Endothelial cell of umbilical vein (primary cell): ENCODE measurements around the gene ELMOD3. TPM values are rescaled to one million over a fixed set of nuclear protein-coding genes. Genes with fewer than 3 reads are reported as not detected.

ENCODE experiments used
- BruUV-seq: library from RNA; stranded (reverse); fragments of 400-500 nt; replicated peaks from 2 replicates; lab custom pipeline; 2021; lab: Mats Ljungman, UMichigan
- CTCF ChIA-PET: fragments of 300-600, 350-600 bp; sonication (Branson Sonifier 250); formaldehyde crosslinking; loops from one replicate; lab custom pipeline; 2021; ENCODE audit warnings: antibody characterized with exemption, inconsistent platforms; lab: Charles Lee
- POLR2A ChIA-PET: fragments of 300-600, 350-600 bp; sonication (Branson Sonifier 250); formaldehyde crosslinking; loops from one replicate; lab custom pipeline; 2021; ENCODE audit warnings: antibody characterized with exemption, inconsistent platforms; lab: Charles Lee
- DNase-seq: peaks from one replicate; pipeline ENCODE4 v3.0.0-alpha.2; 2011; ENCODE audit warnings: low read depth, low spot score
- FAIRE-seq: peaks from 2 replicates; lab custom pipeline; 2011; peaks lifted over from hg19 to GRCh38; lab: Jason Lieb, UNC
- H2AFZ ChIP-seq: 2 replicates; pipeline ENCODE4 v1.6.0; 2012; ENCODE audit warnings: low read depth, low read length, control low read depth, inconsistent platforms
- H3K27ac ChIP-seq: 2 replicates; pipeline ENCODE4 v1.5.1; 2011; ENCODE audit warnings: low read depth, mild to moderate bottlenecking, control low read depth, low read length, moderate library complexity; ENCODE audit not compliant: insufficient read depth
- H3K27me3 ChIP-seq, 2 experiments: 2 replicates each; pipeline versions ENCODE4 v1.6.0 to v1.6.1; 2011; ENCODE audit warnings: low read length in 2 of 2, mixed read lengths in 1 of 2; ENCODE audit not compliant: control insufficient read depth in 2 of 2, insufficient read depth in 2 of 2
- H3K36me3 ChIP-seq, 2 experiments: 2 replicates in 1 of 2; 3 replicates in 1 of 2; pipeline ENCODE4 v1.5.1; 2011; ENCODE audit warnings: low read length in 2 of 2, mild to moderate bottlenecking in 1 of 2, moderate library complexity in 1 of 2; ENCODE audit not compliant: control insufficient read depth in 2 of 2, insufficient read depth in 2 of 2; ENCODE audit errors: extremely low read depth in 1 of 2
- H3K4me1 ChIP-seq: 3 replicates; pipeline ENCODE4 v1.5.1; 2011; ENCODE audit warnings: mild to moderate bottlenecking, low read length; ENCODE audit not compliant: control insufficient read depth, insufficient read depth; ENCODE audit errors: extremely low read depth
- H3K4me2 ChIP-seq: 2 replicates; pipeline ENCODE4 v1.6.1; 2011; ENCODE audit warnings: low read length, control low read depth, mixed read lengths; ENCODE audit not compliant: insufficient read depth
- H3K4me3 ChIP-seq, 3 experiments: fragments of 200-600 bp in 1 of 3; sonication (generic), shearing (Covaris generic) in 1 of 3; replicated peaks in 1 of 3; 2 replicates each; pipeline ENCODE4 v1.5.1; 2011 to 2016; ENCODE audit warnings: control low read depth in 3 of 3, low read length in 3 of 3, mild to moderate bottlenecking in 2 of 3, inconsistent platforms in 1 of 3, low read depth in 1 of 3, moderate library complexity in 1 of 3; ENCODE audit not compliant: insufficient read depth in 1 of 3
- H3K79me2 ChIP-seq: 2 replicates; pipeline ENCODE4 v1.6.0; 2012; ENCODE audit warnings: low read length, inconsistent platforms; ENCODE audit not compliant: control insufficient read depth, insufficient read depth
- H3K9ac ChIP-seq: replicated peaks from 2 replicates; pipeline ENCODE3; 2011; ENCODE audit warnings: low read length, control low read depth; ENCODE audit not compliant: insufficient read depth; ENCODE audit errors: extremely low read depth
- H3K9me1 ChIP-seq: replicated peaks from 3 replicates; pipeline ENCODE4 v1.6.0; 2011; ENCODE audit warnings: mild to moderate bottlenecking, low read length; ENCODE audit not compliant: control insufficient read depth, insufficient read depth; ENCODE audit errors: extremely low read depth
- H3K9me3 ChIP-seq: replicated peaks from 2 replicates; pipeline ENCODE4 v1.5.1; 2012; ENCODE audit warnings: low read length, inconsistent platforms; ENCODE audit not compliant: control insufficient read depth, insufficient read depth
- H4K20me1 ChIP-seq: replicated peaks from 2 replicates; pipeline ENCODE3; 2011; ENCODE audit warnings: mild to moderate bottlenecking, low read length; ENCODE audit not compliant: control insufficient read depth, insufficient read depth; ENCODE audit errors: extremely low read depth
- EZH2 ChIP-seq: IDR thresholded peaks from 2 replicates; pipeline ENCODE4 v1.6.1; 2012; ENCODE audit warnings: borderline replicate concordance, low read depth, mild to moderate bottlenecking, moderate library complexity, low read length, inconsistent platforms; ENCODE audit not compliant: severe bottlenecking
- FOS ChIP-seq: IDR thresholded peaks from 2 replicates; pipeline ENCODE4 v1.6.1; 2011; ENCODE audit warnings: mild to moderate bottlenecking, low read length, moderate library complexity, borderline replicate concordance; ENCODE audit not compliant: insufficient read depth
- GATA2 ChIP-seq: IDR thresholded peaks from 2 replicates; pipeline ENCODE4 v1.7.0; 2011; ENCODE audit warnings: low read depth, mild to moderate bottlenecking, moderate library complexity, mixed read lengths, low read length; ENCODE audit not compliant: insufficient read length, insufficient read depth
- JUN ChIP-seq: IDR thresholded peaks from 2 replicates; pipeline ENCODE4 v1.6.1; 2011; ENCODE audit warnings: borderline replicate concordance, low read depth; ENCODE audit not compliant: insufficient read length, insufficient read depth
- MYC ChIP-seq: IDR thresholded peaks from one replicate; pipeline ENCODE4 v1.6.1; 2011; ENCODE audit warnings: mild to moderate bottlenecking, low read depth, low read length
- POLR2A ChIP-seq: IDR thresholded peaks from 2 replicates; pipeline ENCODE4 v1.6.1; 2012; ENCODE audit warnings: low read depth, mild to moderate bottlenecking, control low read depth, low read length
- POLR2AphosphoS5 ChIP-seq: IDR thresholded peaks from 2 replicates; pipeline ENCODE4 v1.6.1; 2012; ENCODE audit warnings: low read depth, mild to moderate bottlenecking, control low read depth, low read length, moderate library complexity; ENCODE audit not compliant: insufficient read depth
- dilution Hi-C: fragments of 300-500 bp; cut with MboI; formaldehyde crosslinking; loops from one replicate; pipeline ENCODE4 v1.15.0; 2019; ENCODE audit warnings: low sequenced_read_pairs; ENCODE audit not compliant: extremely low pct_ligation_motif_present
- intact Hi-C: fragments of 100-400 bp; cut with micrococcal nuclease; formaldehyde crosslinking; loops from one replicate; pipeline ENCODE4 v1.10.0; 2022
- polyA plus RNA-seq, 4 experiments: library from polyadenylated mRNA; depleted of rRNA in 3 of 4; stranded (reverse) in 3 of 4; unstranded in 1 of 4; fragments of >200 nt; gene quantifications; 2 replicates each; pipeline versions ENCODE4 v1.2.1 to v1.2.3, GENCODE V29; 2011 to 2012; ENCODE audit warnings: missing spikeins in 1 of 4
- total RNA-seq: library from RNA; stranded (reverse); gene quantifications from 2 replicates; pipeline ENCODE4 v1.2.3, GENCODE V29; 2021
- TF ChIP-seq, protein P1 (sequence below), 2 donors: IDR thresholded peaks; 1 replicate in 1 of 2; 2 replicates in 1 of 2; pipeline ENCODE4 v1.5.1; 2011; ENCODE audit warnings: low read length in 2 of 2, mild to moderate bottlenecking in 2 of 2, moderate library complexity in 2 of 2, control low read depth in 1 of 2, inconsistent platforms in 1 of 2, low read depth in 1 of 2; ENCODE audit not compliant: insufficient read depth in 1 of 2; ENCODE audit errors: extremely low read depth in 1 of 2
- TF ChIP-seq, protein P2 (sequence below): IDR thresholded peaks from 2 replicates; pipeline ENCODE4 v1.6.1; 2011; ENCODE audit not compliant: insufficient read depth, insufficient read length

The ELMOD3 gene
- total and polyA plus RNA-seq, 2 donors (not counting 3 experiments of a cell fraction or from before 2014, with no cell fraction given): 12.3 to 22.0 TPM

GRCh38 chr2:85429924-85430289 is 75.3 kb downstream of the ELMOD3 start:
- TF ChIP-seq POLR2AphosphoS5 (no peak), MYC (no peak), GATA2 (no peak), FOS (no peak), POLR2A (no peak), EZH2 (no peak), JUN (no peak)
- TF ChIP-seq, protein P1, sequence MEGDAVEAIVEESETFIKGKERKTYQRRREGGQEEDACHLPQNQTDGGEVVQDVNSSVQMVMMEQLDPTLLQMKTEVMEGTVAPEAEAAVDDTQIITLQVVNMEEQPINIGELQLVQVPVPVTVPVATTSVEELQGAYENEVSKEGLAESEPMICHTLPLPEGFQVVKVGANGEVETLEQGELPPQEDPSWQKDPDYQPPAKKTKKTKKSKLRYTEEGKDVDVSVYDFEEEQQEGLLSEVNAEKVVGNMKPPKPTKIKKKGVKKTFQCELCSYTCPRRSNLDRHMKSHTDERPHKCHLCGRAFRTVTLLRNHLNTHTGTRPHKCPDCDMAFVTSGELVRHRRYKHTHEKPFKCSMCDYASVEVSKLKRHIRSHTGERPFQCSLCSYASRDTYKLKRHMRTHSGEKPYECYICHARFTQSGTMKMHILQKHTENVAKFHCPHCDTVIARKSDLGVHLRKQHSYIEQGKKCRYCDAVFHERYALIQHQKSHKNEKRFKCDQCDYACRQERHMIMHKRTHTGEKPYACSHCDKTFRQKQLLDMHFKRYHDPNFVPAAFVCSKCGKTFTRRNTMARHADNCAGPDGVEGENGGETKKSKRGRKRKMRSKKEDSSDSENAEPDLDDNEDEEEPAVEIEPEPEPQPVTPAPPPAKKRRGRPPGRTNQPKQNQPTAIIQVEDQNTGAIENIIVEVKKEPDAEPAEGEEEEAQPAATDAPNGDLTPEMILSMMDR (IDR thresholded peaks at IDR 0.05; ENCODE audit: extremely low read depth in 1 of 2, insufficient read depth in 1 of 2, low read depth in 1 of 2, low read length in 2 of 2): no peak
- TF ChIP-seq, protein P2, sequence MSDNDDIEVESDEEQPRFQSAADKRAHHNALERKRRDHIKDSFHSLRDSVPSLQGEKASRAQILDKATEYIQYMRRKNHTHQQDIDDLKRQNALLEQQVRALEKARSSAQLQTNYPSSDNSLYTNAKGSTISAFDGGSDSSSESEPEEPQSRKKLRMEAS: no peak
- BruUV-seq: no TSS peak
- Histone ChIP-seq H3K79me2 (no peaks in the 10 kb centered on the region), H2AFZ (no peak overlapping the region), H3K4me2 (no peak overlapping the region), H3K9me3 (no peaks in the 10 kb centered on the region), H3K36me3 (no peaks in the 10 kb centered on the region), H3K4me3 (no peak overlapping the region), H3K9ac (no peak overlapping the region), H3K27me3 (no peaks in the 10 kb centered on the region), H4K20me1 (no peaks in the 10 kb centered on the region), H3K4me1 (no peaks in the 10 kb centered on the region), H3K27ac (no peak overlapping the region), H3K9me1 (no peaks in the 10 kb centered on the region)
- intact Hi-C loops: no loop called here
- DNase-seq: no peak
- dilution Hi-C loops: no loop called here
- FAIRE-seq: no peak
- POLR2A ChIA-PET: no interaction called here
- CTCF ChIA-PET: interaction anchor here (2.4 to 4.6 kb wide), 2 partner anchors 109 to 123 kb away, joined by 15 to 19 read pairs; partner anchors contain the start of gene MAT2A
